ENCODE measurements around the gene CDC42BPB.

DNA sequence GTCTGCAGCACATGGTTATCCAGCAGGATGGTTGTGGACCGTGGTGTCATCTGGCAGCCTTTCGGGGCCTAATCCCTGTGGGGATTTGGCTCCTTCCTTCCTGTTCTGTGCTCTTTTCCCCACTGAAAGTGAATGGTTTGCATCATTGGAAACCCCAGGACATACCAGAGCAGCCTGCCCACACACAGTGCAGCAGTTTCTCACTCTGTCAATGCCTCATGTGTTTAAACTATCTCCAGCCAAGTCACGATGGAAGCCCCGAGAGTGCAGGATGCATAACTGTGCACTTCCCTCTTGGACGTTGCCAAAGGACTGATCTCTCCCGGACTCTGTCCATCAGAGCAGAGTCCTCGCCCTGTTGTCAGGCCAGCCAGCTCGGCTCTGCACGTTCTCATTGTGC lies 163.9 kb downstream of the CDC42BPB start:
- TF ChIP-seq, protein P1, sequence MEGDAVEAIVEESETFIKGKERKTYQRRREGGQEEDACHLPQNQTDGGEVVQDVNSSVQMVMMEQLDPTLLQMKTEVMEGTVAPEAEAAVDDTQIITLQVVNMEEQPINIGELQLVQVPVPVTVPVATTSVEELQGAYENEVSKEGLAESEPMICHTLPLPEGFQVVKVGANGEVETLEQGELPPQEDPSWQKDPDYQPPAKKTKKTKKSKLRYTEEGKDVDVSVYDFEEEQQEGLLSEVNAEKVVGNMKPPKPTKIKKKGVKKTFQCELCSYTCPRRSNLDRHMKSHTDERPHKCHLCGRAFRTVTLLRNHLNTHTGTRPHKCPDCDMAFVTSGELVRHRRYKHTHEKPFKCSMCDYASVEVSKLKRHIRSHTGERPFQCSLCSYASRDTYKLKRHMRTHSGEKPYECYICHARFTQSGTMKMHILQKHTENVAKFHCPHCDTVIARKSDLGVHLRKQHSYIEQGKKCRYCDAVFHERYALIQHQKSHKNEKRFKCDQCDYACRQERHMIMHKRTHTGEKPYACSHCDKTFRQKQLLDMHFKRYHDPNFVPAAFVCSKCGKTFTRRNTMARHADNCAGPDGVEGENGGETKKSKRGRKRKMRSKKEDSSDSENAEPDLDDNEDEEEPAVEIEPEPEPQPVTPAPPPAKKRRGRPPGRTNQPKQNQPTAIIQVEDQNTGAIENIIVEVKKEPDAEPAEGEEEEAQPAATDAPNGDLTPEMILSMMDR (IDR thresholded peaks at IDR 0.05; ENCODE audit: low read depth, low read length, poor library complexity, severe bottlenecking) = no peak
- TF ChIP-seq EZH2phosphoT487 (IDR thresholded peaks at IDR 0.05; ENCODE audit: borderline replicate concordance, low read length) = no peak

Data from DOHH2 (cell line).